Measurements from ENCODE around the gene MT1G. TPM values are rescaled to one million over a fixed set of nuclear protein-coding genes. Genes with fewer than 3 reads are reported as not detected.

MT1G gene
- total RNA-seq, 4 donors from 2014 or later = 17.8 to 5,605 (median 130) TPM

DNA sequence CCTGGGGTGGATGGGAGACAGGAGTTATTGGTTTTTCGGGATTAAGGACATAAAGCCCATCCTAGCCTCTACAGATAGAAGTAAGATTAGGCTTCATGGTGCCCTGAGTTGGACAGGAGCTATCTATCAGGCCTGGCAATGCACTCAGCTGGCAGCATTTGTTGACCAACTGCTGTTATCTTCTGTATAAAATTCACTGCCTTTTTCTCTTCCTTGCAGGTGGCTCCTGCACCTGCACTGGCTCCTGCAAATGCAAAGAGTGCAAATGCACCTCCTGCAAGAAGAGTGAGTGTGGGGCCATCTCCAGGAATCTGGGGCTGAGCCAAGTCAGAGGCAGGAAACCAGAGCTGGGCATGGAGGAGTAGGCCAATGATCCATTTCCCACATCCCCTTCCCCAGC, 28.8 kb downstream of the MT1G start:
- Histone ChIP-seq H3K36me3 (no peaks in the 10 kb centered on the region), H3K4me1 (peaks cover 0 to 38% (median 7%) of the 10 kb centered on the region in 4 donors), H3K27ac (peak overlapping the region in 1 of 4 donors; percentile 73), H3K9me3 (no peaks in the 10 kb centered on the region), H3K27me3 (peaks cover 0 to 11% of the 10 kb centered on the region in 2 donors), H3K4me3 (peak overlapping the region in 1 of 4 donors; percentile 63)
- DNase-seq = no peak
- no peak for TF ChIP-seq POLR2A (IDR thresholded peaks at IDR 0.05)
- TF ChIP-seq, protein P1, sequence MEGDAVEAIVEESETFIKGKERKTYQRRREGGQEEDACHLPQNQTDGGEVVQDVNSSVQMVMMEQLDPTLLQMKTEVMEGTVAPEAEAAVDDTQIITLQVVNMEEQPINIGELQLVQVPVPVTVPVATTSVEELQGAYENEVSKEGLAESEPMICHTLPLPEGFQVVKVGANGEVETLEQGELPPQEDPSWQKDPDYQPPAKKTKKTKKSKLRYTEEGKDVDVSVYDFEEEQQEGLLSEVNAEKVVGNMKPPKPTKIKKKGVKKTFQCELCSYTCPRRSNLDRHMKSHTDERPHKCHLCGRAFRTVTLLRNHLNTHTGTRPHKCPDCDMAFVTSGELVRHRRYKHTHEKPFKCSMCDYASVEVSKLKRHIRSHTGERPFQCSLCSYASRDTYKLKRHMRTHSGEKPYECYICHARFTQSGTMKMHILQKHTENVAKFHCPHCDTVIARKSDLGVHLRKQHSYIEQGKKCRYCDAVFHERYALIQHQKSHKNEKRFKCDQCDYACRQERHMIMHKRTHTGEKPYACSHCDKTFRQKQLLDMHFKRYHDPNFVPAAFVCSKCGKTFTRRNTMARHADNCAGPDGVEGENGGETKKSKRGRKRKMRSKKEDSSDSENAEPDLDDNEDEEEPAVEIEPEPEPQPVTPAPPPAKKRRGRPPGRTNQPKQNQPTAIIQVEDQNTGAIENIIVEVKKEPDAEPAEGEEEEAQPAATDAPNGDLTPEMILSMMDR (IDR thresholded peaks at IDR 0.05) = no peak

DNA sequence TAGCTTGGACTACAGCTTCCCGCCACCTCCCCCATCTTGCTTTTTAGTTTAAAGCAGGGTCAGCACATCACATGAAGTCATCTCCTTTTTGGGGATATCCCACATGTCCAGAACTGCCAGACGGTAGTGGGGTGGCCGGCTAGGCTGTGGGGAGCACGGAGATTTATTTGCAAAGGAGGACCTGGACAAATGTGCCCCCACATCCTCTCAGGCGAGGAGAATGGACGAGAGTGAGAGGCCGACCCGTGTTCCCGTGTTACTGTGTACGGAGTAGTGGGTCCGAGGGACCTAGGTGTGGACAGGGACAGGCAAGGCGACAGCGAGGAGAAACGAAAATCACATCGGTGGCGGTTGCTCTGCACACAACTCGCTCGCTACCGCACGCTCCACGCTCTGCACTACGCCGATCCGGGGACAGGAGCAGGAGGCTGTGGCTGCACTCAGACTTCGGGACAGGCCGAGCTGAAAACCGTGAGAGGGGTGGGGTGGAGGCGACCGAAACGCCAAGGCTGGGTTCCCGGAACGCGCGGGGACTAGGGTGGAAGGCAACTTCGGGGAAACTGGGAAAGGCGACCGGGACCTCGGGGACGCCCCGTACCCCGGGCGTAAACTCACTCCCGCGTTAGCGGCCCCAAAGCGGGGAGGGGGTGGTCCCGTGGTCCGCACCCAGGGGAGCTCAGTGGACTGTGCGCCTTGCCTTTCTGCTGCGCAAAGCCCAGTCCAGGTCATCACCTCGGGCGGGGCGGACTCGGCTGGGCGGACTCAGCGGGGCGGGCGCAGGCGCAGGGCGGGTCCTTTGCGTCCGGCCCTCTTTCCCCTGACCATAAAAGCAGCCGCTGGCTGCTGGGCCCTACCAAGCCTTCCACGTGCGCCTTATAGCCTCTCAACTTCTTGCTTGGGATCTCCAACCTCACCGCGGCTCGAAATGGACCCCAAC, 29.8 kb downstream of the MT1G start, which contains the start of gene MT1A:
TSS of gene MT1A (plus strand) at position 853 of the 937 bp plus-strand sequence. CDS start at position 926, 73 bp downstream.
- H3K27ac ChIP-seq = peak within 1 kb of the TSS in 3 of 4 donors; percentile 19 to 73 (median 48)
- TF ChIP-seq, protein P1 (IDR thresholded peaks at IDR 0.05) = no peak
- peak in 1 of 2 donors; percentile 29 for TF ChIP-seq POLR2A (IDR thresholded peaks at IDR 0.05)
- H3K4me3 ChIP-seq = peak within 1 kb of the TSS; percentile 12 to 63 (median 38)
- no peaks in the 10 kb centered on the region for H3K9me3 ChIP-seq
- DNase-seq = peak in 2 of 3 donors; percentile 82 to 91
- H3K36me3 ChIP-seq = no peaks in the 10 kb centered on the region
- H3K4me1 ChIP-seq = peaks cover 0 to 29% (median 2%) of the 10 kb centered on the region in 4 donors
- peaks cover 0 to 11% of the 10 kb centered on the region in 2 donors for H3K27me3 ChIP-seq

DNA sequence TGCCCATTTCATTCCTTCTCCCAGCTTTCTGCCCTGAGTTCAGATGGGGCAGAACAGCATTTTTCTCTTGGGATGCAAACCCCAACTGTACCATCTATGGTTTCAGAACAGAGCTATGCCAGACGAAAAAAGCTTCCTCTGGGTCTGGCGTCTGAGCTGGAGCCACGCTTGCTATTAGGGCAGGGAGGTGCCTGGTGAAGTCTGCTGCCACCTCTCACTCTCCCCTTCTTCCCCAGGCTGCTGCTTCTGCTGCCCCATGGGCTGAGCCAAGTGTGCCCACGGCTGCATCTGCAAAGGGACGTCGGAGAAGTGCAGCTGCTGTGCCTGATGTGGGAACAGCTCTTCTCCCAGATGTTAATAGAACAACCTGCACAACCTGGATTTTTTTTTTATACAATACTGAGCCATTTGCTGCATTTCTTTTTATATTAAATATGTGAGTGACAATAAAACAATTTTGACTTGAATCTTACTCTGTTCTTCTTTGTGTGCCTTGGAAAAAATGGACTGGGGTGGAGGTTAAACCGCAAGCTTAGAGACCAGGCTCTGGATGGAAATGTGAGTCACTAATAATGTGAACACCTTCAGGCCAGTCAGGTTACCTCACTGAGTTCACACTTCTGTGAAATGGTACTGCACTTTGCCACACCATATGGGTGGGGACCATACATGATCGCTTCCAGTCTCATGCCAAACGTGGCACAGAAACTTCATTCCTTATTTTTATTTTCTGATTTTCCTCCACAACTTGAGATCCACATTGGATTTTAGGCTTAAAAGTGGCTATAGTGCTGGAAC, 31.1 kb downstream of the MT1G start:
- H3K9me3 ChIP-seq = no peaks in the 10 kb centered on the region
- no peak for TF ChIP-seq POLR2A (IDR thresholded peaks at IDR 0.05)
- TF ChIP-seq, protein P1 (IDR thresholded peaks at IDR 0.05) = no peak
- DNase-seq = no peak
- H3K4me1 ChIP-seq = peaks cover 0 to 33% (median 0%) of the 10 kb centered on the region in 4 donors
- no peak overlapping the region for H3K27ac ChIP-seq
- H3K27me3 ChIP-seq = peaks cover 0 to 11% of the 10 kb centered on the region in 2 donors
- no peaks in the 10 kb centered on the region for H3K36me3 ChIP-seq
- H3K4me3 ChIP-seq = no peak overlapping the region

DNA sequence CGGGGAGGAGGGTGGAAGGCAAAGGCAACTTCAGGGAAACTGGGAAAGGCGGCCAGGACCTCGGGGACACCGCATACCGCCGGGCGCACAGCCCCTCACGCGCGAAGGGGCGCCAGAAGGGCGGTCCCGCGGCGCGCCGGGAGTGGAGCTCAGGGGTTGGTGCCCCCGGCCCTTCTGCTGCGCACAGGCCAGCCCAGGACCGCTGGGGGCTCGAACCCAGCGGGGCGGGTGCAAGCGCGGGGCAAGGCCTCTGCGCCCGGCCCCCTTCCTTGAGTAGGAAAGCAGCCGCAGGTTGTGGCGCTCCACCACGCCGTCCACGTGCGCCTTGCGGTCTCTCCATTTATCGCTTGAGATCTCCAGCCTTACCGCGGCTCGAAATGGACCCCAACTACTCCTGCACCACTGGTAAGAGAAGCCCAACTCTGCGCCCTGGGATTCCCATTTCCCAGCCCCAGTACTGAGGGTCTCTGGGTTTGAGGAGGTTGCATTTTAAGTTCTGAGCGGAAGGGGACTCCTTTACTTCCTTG, 32.4 kb downstream of the MT1G start:
- Histone ChIP-seq H3K27ac (no peak overlapping the region), H3K9me3 (no peaks in the 10 kb centered on the region), H3K36me3 (no peaks in the 10 kb centered on the region), H3K4me1 (peaks cover 0 to 33% (median 0%) of the 10 kb centered on the region in 4 donors), H3K27me3 (peaks cover 0 to 11% of the 10 kb centered on the region in 2 donors), H3K4me3 (peak overlapping the region in 3 of 4 donors; percentile 22 to 31 (median 24))
- DNase-seq = no peak
- TF ChIP-seq, protein P1 (IDR thresholded peaks at IDR 0.05) = no peak
- no peak for TF ChIP-seq POLR2A (IDR thresholded peaks at IDR 0.05)
